GM20431 (cell line): ENCODE data around the gene ATP10B.
"Not testable (repeated sequence)": the region's sequence is repeated elsewhere in the genome, so short reads cannot be mapped to it uniquely, and the experiment has no call there.

Experiments used
- in situ Hi-C: fragments of 300-500 bp; cut with MseI, MboI; formaldehyde crosslinking; loops from one replicate; pipeline ENCODE4 v1.15.0; 2020; ENCODE audit warnings: low sequenced_read_pairs; ENCODE audit not compliant: unreplicated experiment

The ATP10B gene, protein sequence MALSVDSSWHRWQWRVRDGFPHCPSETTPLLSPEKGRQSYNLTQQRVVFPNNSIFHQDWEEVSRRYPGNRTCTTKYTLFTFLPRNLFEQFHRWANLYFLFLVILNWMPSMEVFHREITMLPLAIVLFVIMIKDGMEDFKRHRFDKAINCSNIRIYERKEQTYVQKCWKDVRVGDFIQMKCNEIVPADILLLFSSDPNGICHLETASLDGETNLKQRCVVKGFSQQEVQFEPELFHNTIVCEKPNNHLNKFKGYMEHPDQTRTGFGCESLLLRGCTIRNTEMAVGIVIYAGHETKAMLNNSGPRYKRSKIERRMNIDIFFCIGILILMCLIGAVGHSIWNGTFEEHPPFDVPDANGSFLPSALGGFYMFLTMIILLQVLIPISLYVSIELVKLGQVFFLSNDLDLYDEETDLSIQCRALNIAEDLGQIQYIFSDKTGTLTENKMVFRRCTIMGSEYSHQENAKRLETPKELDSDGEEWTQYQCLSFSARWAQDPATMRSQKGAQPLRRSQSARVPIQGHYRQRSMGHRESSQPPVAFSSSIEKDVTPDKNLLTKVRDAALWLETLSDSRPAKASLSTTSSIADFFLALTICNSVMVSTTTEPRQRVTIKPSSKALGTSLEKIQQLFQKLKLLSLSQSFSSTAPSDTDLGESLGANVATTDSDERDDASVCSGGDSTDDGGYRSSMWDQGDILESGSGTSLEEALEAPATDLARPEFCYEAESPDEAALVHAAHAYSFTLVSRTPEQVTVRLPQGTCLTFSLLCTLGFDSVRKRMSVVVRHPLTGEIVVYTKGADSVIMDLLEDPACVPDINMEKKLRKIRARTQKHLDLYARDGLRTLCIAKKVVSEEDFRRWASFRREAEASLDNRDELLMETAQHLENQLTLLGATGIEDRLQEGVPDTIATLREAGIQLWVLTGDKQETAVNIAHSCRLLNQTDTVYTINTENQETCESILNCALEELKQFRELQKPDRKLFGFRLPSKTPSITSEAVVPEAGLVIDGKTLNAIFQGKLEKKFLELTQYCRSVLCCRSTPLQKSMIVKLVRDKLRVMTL (N-terminal part only)

DNA sequence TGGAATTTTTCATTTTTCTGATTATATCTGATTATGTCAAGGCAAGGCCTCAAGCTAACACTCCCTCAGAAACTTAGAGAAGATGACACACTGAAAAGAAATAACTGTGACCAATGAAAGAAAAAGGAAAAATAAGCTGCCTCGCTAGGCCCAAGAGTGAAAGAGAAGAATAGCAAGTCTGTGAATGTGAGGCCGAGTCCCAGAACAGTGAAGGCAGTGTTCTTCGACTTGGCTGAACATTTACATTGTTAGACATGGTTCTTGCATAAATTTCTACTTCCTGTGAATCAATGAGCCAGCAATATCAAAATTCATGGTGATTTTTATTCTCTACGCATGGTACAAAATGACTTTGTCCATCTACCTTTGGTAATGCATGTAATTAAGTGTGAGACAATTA lies at the start of gene ATP10B:
TSS of gene ATP10B (minus strand) at position 163 of the 400 bp plus-strand sequence. CDS start 164,137 bp downstream, outside the sequence.
- in situ Hi-C loops = no loop called here

DNA sequence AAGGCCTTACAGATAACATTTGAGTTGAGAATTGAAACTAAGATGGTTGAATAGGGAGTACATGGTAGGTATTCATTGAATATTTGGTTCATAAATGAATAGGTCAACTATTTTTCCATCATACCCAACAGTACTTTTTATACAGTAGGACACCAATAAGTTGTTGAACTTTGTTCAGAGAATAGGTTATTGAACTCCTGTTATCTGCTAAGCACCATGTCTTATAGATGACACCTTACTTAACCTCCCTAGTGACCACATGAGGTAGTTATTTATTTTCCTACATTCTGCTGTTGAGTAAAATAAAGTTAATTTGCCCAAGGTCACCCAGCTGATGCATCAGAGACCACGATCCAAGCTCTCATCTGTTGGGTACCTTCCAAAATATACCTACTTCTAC lies 49.6 kb upstream of the ATP10B start:
- in situ Hi-C loops = no loop called here

DNA sequence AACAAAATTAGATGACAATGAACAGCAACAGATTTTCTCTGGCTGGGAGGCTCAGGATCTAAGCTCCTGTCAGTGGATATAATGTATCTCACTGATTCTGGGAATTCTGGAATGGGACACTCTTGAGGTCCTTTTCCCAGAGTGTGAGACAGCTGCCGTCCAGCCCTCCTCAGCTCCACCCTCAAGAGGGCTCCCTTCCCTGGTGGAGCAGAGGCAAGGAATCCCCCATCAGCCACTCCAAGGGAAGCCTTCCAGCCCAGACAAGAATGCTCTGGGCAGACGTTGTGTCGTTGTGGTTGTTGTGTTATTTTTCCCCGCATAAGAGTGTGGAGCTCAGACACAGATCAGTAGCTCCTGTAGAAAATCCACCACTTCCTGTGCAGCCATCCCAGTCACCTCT lies 47.7 kb upstream of the ATP10B start:
- in situ Hi-C loops = no loop called here

DNA sequence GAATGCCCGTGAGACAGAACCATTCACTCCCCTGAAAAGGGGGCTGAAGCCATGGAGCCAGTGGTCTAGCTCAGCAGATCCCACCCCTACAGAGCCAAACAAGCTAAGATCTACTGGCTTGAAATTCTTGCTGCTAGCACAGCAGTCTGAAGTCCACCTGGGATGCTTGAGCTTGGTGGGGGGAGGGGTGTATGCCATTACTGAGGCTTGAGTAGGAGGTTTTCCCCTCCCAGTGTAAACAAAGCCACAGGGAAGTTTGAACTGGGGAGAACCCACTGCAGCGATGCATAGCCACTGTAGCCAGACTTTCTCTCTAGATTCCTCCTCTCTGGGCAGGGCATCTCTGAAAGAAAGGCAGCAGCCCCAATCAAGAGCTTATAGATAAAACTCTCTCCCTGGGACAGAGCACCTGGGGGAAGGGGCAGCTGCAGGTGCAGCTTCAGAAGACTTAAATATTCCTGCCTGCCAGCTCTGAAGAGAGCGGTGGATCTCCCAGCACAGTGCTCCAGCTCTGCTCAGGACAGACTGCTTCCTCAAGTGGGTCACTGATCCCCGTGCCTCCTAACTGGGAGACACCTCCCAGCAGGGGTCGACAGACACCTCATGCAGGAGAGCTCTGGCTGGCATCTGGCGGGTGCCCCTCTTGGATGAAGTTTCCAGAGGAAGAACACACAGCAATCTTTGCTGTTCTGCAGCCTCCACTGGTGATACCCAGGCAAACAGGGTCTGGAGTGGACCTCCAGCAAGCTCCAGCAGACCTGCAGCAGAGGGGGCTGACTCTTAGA lies 41.4 kb upstream of the ATP10B start:
- in situ Hi-C loops = not testable (repeated sequence)

DNA sequence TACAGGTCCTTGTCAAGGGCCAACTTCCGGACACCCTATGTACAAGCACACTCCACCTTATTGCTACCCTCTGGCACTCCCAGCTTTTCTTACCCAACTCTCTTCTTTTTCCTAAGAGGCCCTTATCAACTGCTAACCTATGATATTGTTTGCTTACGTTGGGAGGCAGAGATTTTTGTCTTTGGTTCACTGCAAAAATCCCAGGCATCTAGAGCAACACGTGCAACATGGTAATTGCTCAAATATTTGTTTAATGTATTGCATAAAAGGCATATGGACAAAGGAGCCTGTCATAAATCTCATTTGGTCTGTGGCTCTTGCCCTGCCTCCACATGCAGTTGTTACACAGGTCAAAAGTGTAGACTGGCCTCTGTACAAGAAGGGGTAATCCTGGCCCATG lies 35.8 kb upstream of the ATP10B start:
- in situ Hi-C loops = no loop called here

DNA sequence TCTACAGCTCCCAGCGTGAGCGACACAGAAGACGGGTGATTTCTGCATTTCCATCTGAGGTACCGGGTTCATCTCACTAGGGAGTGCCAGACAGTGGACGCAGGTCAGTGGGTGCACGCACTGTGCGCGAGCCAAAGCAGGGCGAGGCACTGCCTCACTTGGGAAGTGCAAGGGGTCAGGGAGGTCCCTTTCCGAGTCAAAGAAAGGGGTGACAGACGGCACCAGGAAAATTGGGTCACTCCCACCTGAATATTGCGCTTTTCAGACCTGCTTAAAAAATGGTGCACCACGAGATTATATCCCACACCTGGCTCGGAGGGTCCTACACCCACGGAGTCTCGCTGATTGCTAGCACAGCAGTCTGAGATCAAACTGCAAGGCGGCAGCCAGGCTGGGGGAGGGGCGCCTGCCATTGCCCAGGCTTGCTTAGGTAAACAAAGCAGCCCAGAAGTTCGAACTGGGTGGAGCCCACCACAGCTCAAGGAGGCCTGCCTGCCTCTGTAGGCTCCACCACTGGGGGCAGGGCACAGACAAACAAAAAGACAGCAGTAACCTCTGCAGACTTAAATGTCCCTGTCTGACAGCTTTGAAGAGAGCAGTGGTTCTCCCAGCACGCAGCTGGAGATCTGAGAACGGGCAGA lies 21.7 kb upstream of the ATP10B start:
- in situ Hi-C loops = not testable (repeated sequence)

DNA sequence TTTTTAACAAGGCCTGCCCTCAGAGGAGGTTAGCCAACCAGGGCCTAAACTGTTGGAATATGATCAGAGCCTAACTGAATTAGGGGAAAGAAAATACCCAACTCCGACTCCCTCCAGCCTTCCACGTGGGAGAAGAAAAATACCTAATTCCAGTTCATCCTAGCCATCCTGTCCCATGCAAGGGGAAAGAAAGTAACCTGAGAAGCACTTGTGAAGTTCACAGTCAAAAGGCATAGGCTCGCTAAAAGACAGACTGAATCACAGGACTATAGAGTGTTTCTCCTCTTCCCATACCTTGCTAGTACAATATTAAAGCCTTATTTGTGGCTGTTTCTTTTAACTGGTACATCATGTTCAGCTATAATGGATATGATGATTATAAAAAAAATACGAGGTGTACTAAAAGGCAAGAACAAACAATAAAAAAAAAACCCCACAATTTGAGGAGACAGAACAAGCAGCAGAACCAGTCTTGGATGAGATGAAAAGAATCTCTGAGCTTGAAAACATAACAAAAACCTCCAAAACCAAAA lies 18.0 kb upstream of the ATP10B start:
- in situ Hi-C loops = no loop called here

DNA sequence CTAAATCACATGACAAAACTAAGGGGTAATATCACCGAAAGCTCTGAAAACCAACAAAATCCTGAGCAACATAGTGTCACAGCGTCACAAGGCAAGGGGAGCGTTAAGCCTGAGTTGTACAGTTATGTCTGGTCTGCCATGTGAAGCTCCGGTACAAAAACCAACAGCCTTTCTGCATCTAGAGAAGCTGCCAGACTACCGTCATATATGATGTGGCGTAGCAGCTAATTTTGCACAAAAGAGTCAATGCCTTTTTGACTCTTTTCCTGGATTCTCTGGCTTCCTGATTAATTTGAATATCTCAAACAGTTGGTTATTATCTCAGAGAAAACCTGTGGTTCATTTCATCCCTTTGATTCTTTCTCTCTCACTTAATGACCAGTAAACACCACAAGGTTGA lies 16.0 kb upstream of the ATP10B start:
- in situ Hi-C loops = no loop called here

DNA sequence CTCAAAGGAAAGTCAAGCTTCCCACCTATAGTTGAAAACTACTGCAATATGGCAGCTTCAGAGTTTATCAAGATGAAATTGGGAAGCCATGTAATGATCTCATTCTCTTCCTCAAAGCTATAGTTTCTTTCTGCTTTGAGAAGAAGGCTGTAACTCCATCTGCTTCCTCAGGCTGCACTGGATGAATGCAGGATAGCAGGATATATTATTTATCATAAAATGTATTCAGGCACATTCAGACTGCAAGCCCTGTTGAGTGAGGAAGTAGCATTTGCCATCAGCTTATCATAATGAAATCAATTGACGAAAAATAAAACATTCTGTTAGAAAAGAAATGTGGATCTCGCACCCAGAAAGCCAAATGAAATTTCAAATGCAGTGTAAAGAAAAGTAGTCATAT lies 560 bp downstream of the ATP10B start:
- in situ Hi-C loops = no loop called here

DNA sequence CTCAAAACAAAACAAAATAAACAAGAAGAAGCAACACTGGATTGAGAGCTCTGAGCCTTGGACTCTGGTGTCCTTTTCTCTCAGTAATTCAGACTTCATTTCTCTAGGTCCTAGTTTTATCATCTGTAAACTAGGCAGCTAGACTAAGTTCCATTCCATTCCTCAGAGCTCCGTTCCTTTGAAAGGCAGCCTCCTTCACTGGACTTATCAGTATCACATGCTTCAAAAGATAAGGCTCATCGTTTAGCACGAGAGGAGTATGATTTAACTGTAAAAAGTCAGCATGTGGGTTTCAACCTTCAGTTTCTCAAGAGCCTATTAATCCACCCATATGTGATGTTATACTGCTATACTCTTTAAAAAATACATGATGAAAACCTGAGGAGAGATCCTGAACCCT lies 1.6 kb downstream of the ATP10B start:
- in situ Hi-C loops = no loop called here

DNA sequence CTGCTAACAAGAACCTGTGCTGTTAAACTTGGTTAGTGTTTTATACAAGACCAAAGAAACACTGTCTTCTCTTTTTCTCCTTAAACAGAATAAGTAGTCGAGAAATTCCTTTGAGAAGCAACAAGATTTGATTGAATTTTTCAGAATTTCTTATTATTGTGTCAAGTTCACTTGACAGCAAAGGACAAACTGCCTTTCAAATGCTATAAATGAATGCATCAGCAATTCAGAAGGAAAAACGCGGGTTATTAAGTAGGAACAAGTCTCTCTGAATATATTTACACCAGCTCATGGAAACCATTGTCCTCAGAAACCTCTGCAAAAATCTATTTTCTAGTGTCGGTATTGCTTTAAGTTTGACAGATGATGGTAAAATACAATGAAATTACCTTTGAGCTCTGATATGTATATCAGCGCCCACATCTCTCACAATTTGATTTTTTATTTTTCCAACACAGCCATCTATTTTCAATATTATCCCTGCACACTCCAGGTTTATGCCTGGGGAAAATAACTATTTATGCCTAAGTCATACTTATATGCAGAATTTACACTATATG lies 4.4 kb downstream of the ATP10B start:
- in situ Hi-C loops = no loop called here

DNA sequence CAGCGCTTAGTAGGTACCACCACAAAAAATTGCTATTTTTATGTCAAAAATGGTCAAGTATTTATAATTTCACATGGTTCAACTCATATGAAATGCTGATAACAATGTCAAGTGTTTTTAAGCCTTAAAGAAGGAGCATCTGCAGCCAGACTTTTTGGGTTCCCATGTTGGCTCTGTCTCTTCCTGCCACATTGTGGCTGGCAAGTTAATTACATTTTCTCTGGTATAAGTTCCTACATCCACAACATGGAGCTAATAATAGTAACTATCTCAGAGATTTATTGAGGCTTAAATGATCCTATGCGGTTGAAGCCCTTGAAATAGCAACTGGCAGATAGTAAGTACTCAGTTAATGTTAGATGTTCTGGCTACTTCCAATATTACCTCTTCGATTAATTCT lies 5.4 kb downstream of the ATP10B start:
- in situ Hi-C loops = no loop called here

DNA sequence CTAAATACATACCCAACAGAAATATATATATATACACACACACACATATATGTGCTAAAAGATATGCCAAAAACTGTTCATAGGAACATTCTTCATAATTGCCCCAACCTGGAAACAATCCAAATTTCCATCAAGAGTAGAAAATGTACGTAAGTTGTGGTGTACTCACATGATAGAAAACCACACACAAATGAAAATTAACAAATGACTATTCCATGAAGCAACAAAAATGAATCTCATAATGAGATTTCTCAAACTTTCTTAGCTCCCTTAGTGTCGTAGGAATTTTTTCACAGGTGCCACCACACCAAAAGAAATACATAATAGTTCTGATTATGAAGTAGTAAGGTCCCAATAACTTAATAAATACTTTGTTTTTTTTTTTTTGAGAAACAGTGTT lies 7.8 kb downstream of the ATP10B start:
- in situ Hi-C loops = no loop called here

DNA sequence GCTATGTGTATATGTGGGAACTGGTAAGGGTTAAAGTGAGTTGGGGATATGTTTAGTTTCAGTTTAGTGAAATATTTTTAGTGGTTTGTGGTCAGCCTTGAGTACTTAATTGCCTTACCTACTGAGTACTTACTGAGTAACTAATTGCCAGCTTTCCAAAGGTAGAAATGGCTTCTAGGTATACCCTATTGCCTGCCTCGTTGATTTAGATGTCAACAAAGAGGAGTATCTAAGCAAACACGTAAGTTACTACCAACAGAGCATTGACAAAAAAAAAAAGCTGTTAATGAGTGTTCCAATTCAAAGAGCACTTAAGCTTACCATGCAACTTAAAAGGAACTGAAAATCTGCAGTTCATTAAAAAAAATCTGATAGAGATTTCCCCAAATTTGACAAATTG lies 8.8 kb downstream of the ATP10B start:
- in situ Hi-C loops = no loop called here

DNA sequence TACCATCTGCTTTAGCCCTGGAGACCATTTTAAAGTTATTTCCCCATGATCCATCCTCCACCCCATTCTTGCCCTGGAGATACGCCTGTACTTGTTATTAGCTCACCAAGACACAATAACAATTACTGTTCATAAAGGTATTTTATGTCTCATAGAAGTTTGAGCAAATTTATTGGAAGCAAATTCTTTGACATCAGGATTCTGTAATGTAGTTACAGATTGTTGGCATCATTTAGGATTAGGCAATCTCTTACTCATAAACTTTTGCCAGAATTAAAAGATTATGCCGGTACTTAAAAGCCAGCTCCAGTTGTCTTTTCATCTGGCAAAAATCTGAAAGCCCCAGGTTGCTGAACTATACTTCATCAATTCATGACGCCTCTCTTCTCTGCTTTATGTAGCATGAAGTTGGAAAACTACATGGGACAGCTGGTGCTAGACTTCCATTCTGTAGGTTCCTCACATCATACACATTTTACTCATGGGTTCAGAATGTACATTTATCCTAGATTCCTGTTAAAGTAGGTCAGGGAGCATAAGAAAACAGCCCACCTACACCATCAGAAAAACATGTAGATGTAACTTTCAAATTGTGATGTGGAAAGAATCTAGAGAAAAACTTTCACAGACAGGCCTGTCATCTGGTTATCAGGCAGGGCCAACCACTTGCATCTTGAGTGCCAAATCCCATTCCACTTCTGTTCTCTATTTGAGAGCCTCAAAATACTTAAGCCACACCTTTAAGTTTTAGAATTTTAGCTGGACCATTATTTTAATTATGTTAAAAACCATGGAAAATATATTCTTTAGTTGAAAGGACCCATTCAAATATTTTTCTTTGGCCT lies 14.0 kb downstream of the ATP10B start:
- in situ Hi-C loops = no loop called here

DNA sequence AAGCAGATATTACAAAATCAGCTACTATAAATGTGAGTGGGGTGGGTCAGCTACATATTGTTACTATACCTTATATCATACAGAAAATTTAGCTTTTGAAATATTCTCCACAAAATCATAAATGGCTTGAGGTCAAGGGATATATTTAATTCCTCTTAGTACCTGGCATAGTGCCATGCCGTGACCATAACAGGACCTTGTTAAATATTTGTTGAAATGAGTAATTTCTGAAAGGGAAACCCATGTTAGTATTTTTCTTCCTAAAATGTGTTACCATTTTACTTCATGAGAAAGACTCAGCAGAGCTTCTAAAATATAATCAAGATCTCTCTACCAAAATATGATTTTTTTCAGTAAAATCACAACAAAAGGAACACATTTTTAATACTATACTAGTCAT lies 14.8 kb downstream of the ATP10B start:
- in situ Hi-C loops = no loop called here

DNA sequence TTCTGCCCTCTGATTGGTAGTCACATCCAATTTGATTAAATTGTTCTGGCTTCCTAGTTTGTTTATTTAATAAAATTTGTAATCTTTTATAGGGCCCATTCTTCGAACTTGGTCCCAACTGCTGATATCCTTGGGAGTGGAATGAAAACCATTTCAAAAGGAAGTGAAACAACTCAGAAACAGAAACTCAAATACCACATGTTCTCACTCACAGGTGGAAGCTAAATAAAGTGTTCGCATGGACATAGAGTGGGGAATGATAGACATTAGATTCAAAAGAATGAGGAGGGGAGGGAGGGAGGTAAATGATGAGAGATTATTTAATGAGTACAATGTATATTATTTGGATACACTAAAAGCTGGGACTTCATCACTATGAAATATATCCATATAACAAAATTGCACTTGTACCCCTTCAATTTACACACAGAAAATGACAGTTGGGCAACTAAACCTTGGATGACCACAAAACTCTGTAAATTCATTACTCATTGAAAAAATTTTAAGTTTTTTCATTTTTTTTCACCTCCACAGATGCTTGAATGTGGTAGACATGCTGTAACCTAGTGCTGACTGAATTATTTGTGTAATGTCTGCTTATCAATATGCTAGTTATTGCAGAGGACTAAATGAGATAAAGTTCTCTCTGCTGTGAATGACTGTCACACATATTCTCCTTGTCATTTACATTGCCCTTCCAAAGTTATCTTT lies 16.0 kb downstream of the ATP10B start:
- in situ Hi-C loops = no loop called here

DNA sequence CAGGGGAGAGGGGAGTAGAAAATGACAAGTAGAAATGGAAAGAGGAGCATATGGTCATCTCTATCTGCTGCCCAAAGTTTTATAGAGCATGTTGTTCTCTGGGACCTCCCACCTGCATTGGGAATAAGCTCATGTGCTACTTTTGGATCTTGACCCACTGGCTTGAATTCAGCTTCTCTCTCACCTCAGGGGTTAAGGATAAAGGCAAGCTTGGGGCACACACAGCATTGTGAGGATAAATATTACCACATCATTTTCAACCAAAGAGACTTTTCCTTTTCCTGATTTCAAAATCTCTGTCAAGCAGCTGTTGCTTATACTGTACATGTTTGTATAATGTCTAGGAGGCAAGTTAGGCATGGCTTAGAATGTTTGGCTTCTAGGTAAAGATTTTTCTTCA lies 16.6 kb downstream of the ATP10B start:
- in situ Hi-C loops = no loop called here
